HG02870 (cell line): Measurements from ENCODE around the gene KRTAP12-4.
"Not testable (repeated sequence)": the region's sequence is repeated elsewhere in the genome, so short reads cannot be mapped to it uniquely, and the experiment has no call there.

Source experiments
- ATAC-seq: cut with Tn5 transposase; IDR thresholded peaks from one replicate; pipeline ENCODE4 v1.9.1; 2021; ENCODE audit warnings: mild to moderate bottlenecking, moderate library complexity; ENCODE audit not compliant: unreplicated experiment

KRTAP12-4 gene

GRCh38 chr21:44687671-44688070 lies 33.2 kb upstream of the KRTAP12-4 start:
- ATAC-seq = no peak

GRCh38 chr21:44686843-44687561 lies 32.5 kb upstream of the KRTAP12-4 start:
- ATAC-seq = no peak

GRCh38 chr21:44686000-44686781 lies 31.7 kb upstream of the KRTAP12-4 start:
- no peak for ATAC-seq

GRCh38 chr21:44685050-44685449 lies 30.6 kb upstream of the KRTAP12-4 start:
- not testable (repeated sequence) for ATAC-seq

- no peak for ATAC-seq
These were observed 30.0 kb upstream of the KRTAP12-4 start for GRCh38 chr21:44684483-44684882.

GRCh38 chr21:44684077-44684476 lies 29.6 kb upstream of the KRTAP12-4 start:
- no peak for ATAC-seq

GRCh38 chr21:44682580-44683151 lies 28.2 kb upstream of the KRTAP12-4 start:
- ATAC-seq = no peak

- ATAC-seq = no peak
These were observed 27.6 kb upstream of the KRTAP12-4 start, which contains the start of gene KRTAP12-1 for GRCh38 chr21:44681861-44682579. Gene KRTAP12-1, minus strand, starts transcription at chr21:44682163. Its CDS starts 40 bp downstream, at chr21:44682123.

- ATAC-seq = no peak
These were observed 26.7 kb upstream of the KRTAP12-4 start for GRCh38 chr21:44681152-44681551.

- ATAC-seq = no peak
These were observed 23.4 kb upstream of the KRTAP12-4 start for GRCh38 chr21:44677881-44678280.

- ATAC-seq = no peak
These were observed 17.5 kb upstream of the KRTAP12-4 start for GRCh38 chr21:44671911-44672310.

GRCh38 chr21:44670642-44671432 lies 16.4 kb upstream of the KRTAP12-4 start:
- no peak for ATAC-seq

- no peak for ATAC-seq
These were observed 13.2 kb upstream of the KRTAP12-4 start for GRCh38 chr21:44667612-44668011.

GRCh38 chr21:44666401-44667320 lies 12.2 kb upstream of the KRTAP12-4 start, which contains the start of gene KRTAP12-2:
Gene KRTAP12-2, minus strand, starts transcription at chr21:44666927. Its CDS starts 41 bp downstream, at chr21:44666886.
- no peak for ATAC-seq

GRCh38 chr21:44664691-44665090 lies 10.2 kb upstream of the KRTAP12-4 start:
- no peak for ATAC-seq

- not testable (repeated sequence) for ATAC-seq
These were observed 7.1 kb upstream of the KRTAP12-4 start for GRCh38 chr21:44661567-44661966.

GRCh38 chr21:44658913-44659595 lies 4.6 kb upstream of the KRTAP12-4 start:
- no peak for ATAC-seq

- ATAC-seq = no peak
These were observed 4.1 kb upstream of the KRTAP12-4 start for GRCh38 chr21:44658541-44658910.
